ENCODE measurements around the gene IQCF5.
"Not testable (repeated sequence)": the region's sequence is repeated elsewhere in the genome, so short reads cannot be mapped to it uniquely, and the experiment has no call there.

IQCF5 gene

GRCh38 chr3:51875501-51875900 is at the start of gene IQCF5:
IQCF5 (minus strand) TSS chr3:51875601; CDS start chr3:51875531, 70 bp downstream.
- DNase-seq (ENCODE audit: low spot score): no peak

GRCh38 chr3:51921081-51921578 is 45.7 kb upstream of the IQCF5 start:
- DNase-seq (ENCODE audit: low spot score): no peak

GRCh38 chr3:51916418-51916817 is 41.0 kb upstream of the IQCF5 start:
- DNase-seq (ENCODE audit: low spot score): no peak

GRCh38 chr3:51908026-51908425 is 32.6 kb upstream of the IQCF5 start:
- DNase-seq (ENCODE audit: low spot score): no peak

GRCh38 chr3:51904034-51904823 is 28.8 kb upstream of the IQCF5 start:
- DNase-seq (ENCODE audit: low spot score): no peak

- not testable (repeated sequence) for DNase-seq (ENCODE audit: low spot score)
These were observed 27.0 kb upstream of the IQCF5 start for GRCh38 chr3:51902361-51902760.

- DNase-seq (ENCODE audit: low spot score): not testable (repeated sequence)
These were observed 24.6 kb upstream of the IQCF5 start for GRCh38 chr3:51900043-51900442.

- no peak for DNase-seq (ENCODE audit: low spot score)
These were observed 22.0 kb upstream of the IQCF5 start for GRCh38 chr3:51897391-51897790.

- no peak for DNase-seq (ENCODE audit: low spot score)
These were observed 21.4 kb upstream of the IQCF5 start for GRCh38 chr3:51896607-51897305.

GRCh38 chr3:51894939-51895338 is 19.5 kb upstream of the IQCF5 start:
- no peak for DNase-seq (ENCODE audit: low spot score)

- no peak for DNase-seq (ENCODE audit: low spot score)
These were observed 19.0 kb upstream of the IQCF5 start for GRCh38 chr3:51894391-51894790.

- DNase-seq (ENCODE audit: low spot score): no peak
These were observed 16.0 kb upstream of the IQCF5 start for GRCh38 chr3:51891242-51892039.

- DNase-seq (ENCODE audit: low spot score): no peak
These were observed 13.2 kb upstream of the IQCF5 start for GRCh38 chr3:51888463-51889105.

- DNase-seq (ENCODE audit: low spot score): no peak
These were observed 12.2 kb upstream of the IQCF5 start for GRCh38 chr3:51887620-51888019.

GRCh38 chr3:51886447-51886846 is 11.0 kb upstream of the IQCF5 start:
- DNase-seq (ENCODE audit: low spot score): no peak

- DNase-seq (ENCODE audit: low spot score): no peak
These were observed 4.5 kb upstream of the IQCF5 start for GRCh38 chr3:51879937-51880336.

GRCh38 chr3:51876186-51876585 is 785 bp upstream of the IQCF5 start:
- no peak for DNase-seq (ENCODE audit: low spot score)

- no peak for DNase-seq (ENCODE audit: low spot score)
These were observed 512 bp downstream of the IQCF5 start for GRCh38 chr3:51874889-51875288.

GRCh38 chr3:51874411-51874810 is 990 bp downstream of the IQCF5 start:
- no peak for DNase-seq (ENCODE audit: low spot score)

- DNase-seq (ENCODE audit: low spot score): no peak
These were observed 1.5 kb downstream of the IQCF5 start for GRCh38 chr3:51873876-51874275.

GRCh38 chr3:51873253-51873766 is 2.1 kb downstream of the IQCF5 start:
- DNase-seq (ENCODE audit: low spot score): no peak

GRCh38 chr3:51869304-51869703 is 6.1 kb downstream of the IQCF5 start:
- DNase-seq (ENCODE audit: low spot score): no peak
